ENCODE results near the gene CUEDC2. TPM values are rescaled to one million over a fixed set of nuclear protein-coding genes. Genes with fewer than 3 reads are reported as not detected.
A peak's percentile ranks its signal among the peaks of the same experiment; 100 is the strongest.

CUEDC2 gene
- total and polyA plus RNA-seq, 10 of the 15 experiments (the other 5 are each of a cell fraction or from before 2014, with no cell fraction given) = 20.4 to 121 (median 75.0) TPM

- ATAC-seq (no peak), DNase-seq (ENCODE audit: low read depth, low spot score) (no peak), FAIRE-seq (no peak)
- ChIA-PET POLR2A (interaction anchor here (0.5 to 6.1 kb wide), 8 partner anchors 13 to 187 kb away, joined by 3 to 42 read pairs (median 4); partner anchors contain the start of genes CUEDC2 and FBXL15), RAD21 (ENCODE audit: unreplicated experiment) (interaction anchor here (1.3 to 5.8 kb wide), 7 partner anchors 10 to 186 kb away, joined by 3 to 33 read pairs (median 5); partner anchors contain the start of gene FBXL15), SMC1A (ENCODE audit: uncharacterized antibody, unreplicated experiment) (interaction anchor here (1.0 to 3.5 kb wide), 5 partner anchors 12 to 167 kb away, joined by 3 to 15 read pairs (median 5); no protein-coding TSS in a partner anchor), CTCF (interaction anchor here (0.5 to 12.1 kb wide), 12 partner anchors 10 to 228 kb away, joined by 3 to 90 read pairs (median 5); partner anchors contain the start of genes CUEDC2 and FBXL15)
- Histone ChIP-seq H3K4me1 (ENCODE audit: control insufficient read depth, insufficient read depth, low read length) (peaks cover 25% of the 10 kb centered on the region), H3K27me3 (replicated peaks in 1 of 2; ENCODE audit: control insufficient read depth in 2 of 2, insufficient read depth in 2 of 2, low read length in 1 of 2) (no peaks in the 10 kb centered on the region), H3K4me3 (peak overlapping the region; percentile 100), H3K79me2 (ENCODE audit: control insufficient read depth, insufficient read depth, low read length) (peaks cover 57% of the 10 kb centered on the region), H3K4me2 (ENCODE audit: control insufficient read depth, insufficient read depth) (peak overlapping the region; percentile 96), H3K36me3 (ENCODE audit: control insufficient read depth in 2 of 2, insufficient read depth in 2 of 2, low read length in 1 of 2) (peaks cover 17 to 40% of the 10 kb centered on the region in 2 experiments), H3K9ac (ENCODE audit: control insufficient read depth, insufficient read depth, low read length) (peak overlapping the region; percentile 99), H3K9me3 (replicated peaks; ENCODE audit: control insufficient read depth, insufficient read depth, low read length) (no peaks in the 10 kb centered on the region; the same call in 2 of the 3 replicates), H2AFZ (ENCODE audit: control insufficient read depth, low read depth, low read length) (no peak overlapping the region), H4K20me1 (ENCODE audit: control insufficient read depth, insufficient read depth) (peaks cover 3% of the 10 kb centered on the region; the same call in 1 of the 2 replicates), H3K27ac (ENCODE audit: control insufficient read depth, insufficient read depth) (peak overlapping the region; percentile 93)
- intact Hi-C loops (cut with micrococcal nuclease; ENCODE audit: unreplicated experiment) = loop anchor here (2.0 to 10.0 kb wide), 2 partner anchors 167 to 247 kb away; partner anchors contain the start of gene TRIM8
- TF ChIP-seq NR2C1 (IDR thresholded peaks at IDR 0.05) (no peak), CREM (IDR thresholded peaks at IDR 0.05; ENCODE audit: low read depth) (no peak), POLR2AphosphoS5 (IDR thresholded peaks at IDR 0.05; ENCODE audit: low read length) (peak; percentile 3; the same call in 1 of the 2 replicates), ATF2 (IDR thresholded peaks at IDR 0.05; ENCODE audit: low read length) (no peak), MEF2A (IDR thresholded peaks at IDR 0.05; ENCODE audit: insufficient read depth, low read depth, low read length) (no peak)
- WGBS (ENCODE audit: insufficient coverage, insufficient replicate concordance, low lambda C conversion rate, missing lambda C conversion rate) = 68% methylated on average over 10 of the region's 14 CpGs
- TSS peak; percentile 56 for BruUV-seq (replicated peaks)
- in situ Hi-C loops (cut with MboI) = no loop called here
Observed at GRCh38 chr10:102397222-102398171, 34.9 kb downstream of the CUEDC2 start.
